OCI-LY7 (cell line): Measurements from ENCODE around the gene STX8. TPM values are rescaled to one million over a fixed set of nuclear protein-coding genes. Genes with fewer than 3 reads are reported as not detected.

Source experiments
- BruUV-seq: library from RNA; stranded (reverse); fragments of 400-500 nt; replicated peaks from 2 replicates; lab custom pipeline; 2021; lab: Mats Ljungman, UMichigan
- CTCF ChIA-PET: fragments of 300-600 bp; sonication (Branson Sonifier 250); formaldehyde crosslinking; loops from one replicate; lab custom pipeline; 2022; ENCODE audit warnings: antibody characterized with exemption; ENCODE audit not compliant: unreplicated experiment; lab: Charles Lee
- POLR2A ChIA-PET: fragments of 300-600 bp; sonication (Branson Sonifier 250); formaldehyde crosslinking; loops from one replicate; lab custom pipeline; 2022; ENCODE audit warnings: antibody characterized with exemption; lab: Charles Lee
- DNase-seq: peaks from one replicate; pipeline ENCODE4 v3.0.0-alpha.2; 2015; ENCODE audit warnings: low spot score
- H2AFZ ChIP-seq: fragments of 200-600 bp; sonication (generic), shearing (Covaris generic); 2 replicates; pipeline ENCODE4 v1.6.1; 2014; ENCODE audit warnings: mild to moderate bottlenecking, antibody characterized with exemption, low read length, moderate library complexity
- H3K27ac ChIP-seq: fragments of 200-600 bp; sonication (generic); 2 replicates; pipeline ENCODE4 v1.5.1; 2014; ENCODE audit warnings: mixed run types, low read depth, mild to moderate bottlenecking, moderate library complexity, low read length, inconsistent platforms; ENCODE audit not compliant: poor library complexity, severe bottlenecking
- H3K36me3 ChIP-seq: fragments of 200-600 bp; sonication (generic); 2 replicates; pipeline ENCODE4 v1.6.1; 2014; ENCODE audit warnings: mild to moderate bottlenecking, antibody characterized with exemption, low read length, moderate library complexity, mixed read lengths; ENCODE audit not compliant: insufficient read depth
- H3K4me1 ChIP-seq: fragments of 200-600 bp; sonication (generic); 2 replicates; pipeline ENCODE4 v1.5.1; 2014; ENCODE audit warnings: mild to moderate bottlenecking, low read length; ENCODE audit not compliant: insufficient read depth, poor library complexity, severe bottlenecking
- H3K4me2 ChIP-seq: fragments of 200-600 bp; sonication (generic); 2 replicates; pipeline ENCODE4 v1.6.1; 2014; ENCODE audit warnings: mild to moderate bottlenecking, low read length
- H3K4me3 ChIP-seq: fragments of 200-600 bp; sonication (generic); 2 replicates; pipeline ENCODE4 v1.5.1; 2014; ENCODE audit warnings: mild to moderate bottlenecking, low read depth, low read length; ENCODE audit not compliant: poor library complexity, severe bottlenecking
- H3K79me2 ChIP-seq: fragments of 200-600 bp; sonication (generic); 2 replicates; pipeline ENCODE4 v1.6.1; 2016; ENCODE audit warnings: low read depth, mild to moderate bottlenecking, low read length, moderate library complexity, mixed read lengths; ENCODE audit not compliant: insufficient read depth
- H3K9me2 ChIP-seq: fragments of 200-600 bp; sonication (generic); 2 replicates; pipeline ENCODE4 v1.6.1; 2016; ENCODE audit warnings: mild to moderate bottlenecking, low read length, mixed read lengths; ENCODE audit not compliant: insufficient read depth
- H3K9me3 ChIP-seq: fragments of 200-600 bp; sonication (generic); 2 replicates; pipeline ENCODE4 v1.6.1; 2014; ENCODE audit warnings: mild to moderate bottlenecking, mixed run types, low read length, mixed read lengths
- H4K20me1 ChIP-seq: fragments of 200-600 bp; sonication (generic); 2 replicates; pipeline ENCODE4 v1.6.1; 2014; ENCODE audit warnings: mild to moderate bottlenecking, antibody characterized with exemption, low read length, moderate library complexity, mixed read lengths; ENCODE audit not compliant: insufficient read depth
- EZH2phosphoT487 ChIP-seq: fragments of 200-600 bp; sonication (generic); IDR thresholded peaks from 2 replicates; pipeline ENCODE4 v1.6.1; 2018; ENCODE audit warnings: low read depth, borderline replicate concordance, mild to moderate bottlenecking, mixed run types, antibody characterized with exemption, low read length, moderate library complexity, mixed read lengths
- intact Hi-C: fragments of 100-400 bp; cut with micrococcal nuclease; formaldehyde crosslinking; loops from one replicate; pipeline ENCODE4 v1.10.0; 2022; ENCODE audit not compliant: unreplicated experiment
- total RNA-seq, 2 experiments: library from RNA; depleted of rRNA in 1 of 2; stranded (reverse); fragments of >200 nt in 1 of 2; shearing (Covaris generic) in 1 of 2; gene quantifications; 2 replicates each; pipeline ENCODE4 v1.2.3, GENCODE V29; 2014 to 2022
- TF ChIP-seq, protein P1 (sequence below): fragments of 200-600 bp; sonication (generic); conservative IDR thresholded peaks from 2 replicates; pipeline ENCODE4 v1.5.1; 2014; ENCODE audit warnings: mild to moderate bottlenecking, antibody characterized with exemption, low read length, moderate library complexity, mixed read lengths

STX8 gene
- total RNA-seq, 2 experiments from 2014 or later = 56.7 to 69.0 TPM

DNA sequence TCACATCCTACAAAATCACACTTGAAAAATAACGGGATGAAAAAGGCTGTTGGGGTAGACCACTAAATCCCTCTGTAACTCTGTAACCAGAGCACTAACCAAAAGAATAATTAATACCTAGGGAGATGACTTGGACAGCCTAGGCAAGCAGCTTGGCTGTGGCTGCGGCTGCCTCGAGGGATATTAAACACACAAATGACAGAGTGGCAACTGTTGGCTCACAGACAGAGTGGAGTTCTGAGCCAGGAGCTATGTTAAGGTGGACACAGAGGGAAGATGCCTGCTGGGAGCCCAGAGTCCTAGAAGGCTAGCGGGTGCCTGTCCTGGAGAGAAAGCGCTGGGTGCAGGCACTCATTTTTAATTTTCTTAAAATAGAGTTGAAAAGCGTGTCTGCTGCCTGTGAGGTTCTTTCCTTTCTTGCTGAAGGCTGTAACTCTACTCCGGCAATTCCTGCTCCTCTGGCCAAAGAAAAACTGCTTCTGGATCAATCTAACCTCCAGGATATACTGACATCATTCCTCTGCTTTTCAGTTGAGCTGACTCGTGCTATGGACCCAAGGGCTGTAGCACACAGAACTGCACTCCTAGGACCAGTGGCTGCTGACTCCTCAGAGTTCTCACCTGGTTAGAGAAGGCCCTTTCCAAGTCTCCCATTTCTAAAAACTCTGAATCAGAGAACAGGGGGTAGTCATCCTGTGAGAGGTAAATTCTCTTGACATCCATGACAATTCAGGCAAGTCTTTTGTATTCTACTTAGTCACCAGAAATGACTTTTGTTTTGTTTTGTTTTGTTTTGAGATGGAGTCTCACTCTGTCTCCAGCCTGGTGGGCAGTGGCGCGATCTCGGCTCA lies 147.9 kb downstream of the STX8 start:
- Histone ChIP-seq H3K79me2 (no peaks in the 10 kb centered on the region), H3K4me2 (no peak overlapping the region), H3K4me1 (no peaks in the 10 kb centered on the region), H3K9me3 (no peaks in the 10 kb centered on the region), H3K36me3 (no peaks in the 10 kb centered on the region), H2AFZ (no peak overlapping the region), H3K4me3 (no peak overlapping the region), H3K27ac (no peak overlapping the region), H3K9me2 (no peaks in the 10 kb centered on the region), H4K20me1 (no peaks in the 10 kb centered on the region)
- DNase-seq = no peak
- no peak for TF ChIP-seq EZH2phosphoT487
- TF ChIP-seq, protein P1, sequence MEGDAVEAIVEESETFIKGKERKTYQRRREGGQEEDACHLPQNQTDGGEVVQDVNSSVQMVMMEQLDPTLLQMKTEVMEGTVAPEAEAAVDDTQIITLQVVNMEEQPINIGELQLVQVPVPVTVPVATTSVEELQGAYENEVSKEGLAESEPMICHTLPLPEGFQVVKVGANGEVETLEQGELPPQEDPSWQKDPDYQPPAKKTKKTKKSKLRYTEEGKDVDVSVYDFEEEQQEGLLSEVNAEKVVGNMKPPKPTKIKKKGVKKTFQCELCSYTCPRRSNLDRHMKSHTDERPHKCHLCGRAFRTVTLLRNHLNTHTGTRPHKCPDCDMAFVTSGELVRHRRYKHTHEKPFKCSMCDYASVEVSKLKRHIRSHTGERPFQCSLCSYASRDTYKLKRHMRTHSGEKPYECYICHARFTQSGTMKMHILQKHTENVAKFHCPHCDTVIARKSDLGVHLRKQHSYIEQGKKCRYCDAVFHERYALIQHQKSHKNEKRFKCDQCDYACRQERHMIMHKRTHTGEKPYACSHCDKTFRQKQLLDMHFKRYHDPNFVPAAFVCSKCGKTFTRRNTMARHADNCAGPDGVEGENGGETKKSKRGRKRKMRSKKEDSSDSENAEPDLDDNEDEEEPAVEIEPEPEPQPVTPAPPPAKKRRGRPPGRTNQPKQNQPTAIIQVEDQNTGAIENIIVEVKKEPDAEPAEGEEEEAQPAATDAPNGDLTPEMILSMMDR = no peak
- BruUV-seq = no TSS peak
- ChIA-PET CTCF (no interaction called here), POLR2A (interaction anchor here (1.2 kb wide), 1 partner anchor 45 kb away, joined by 4 read pairs; no protein-coding TSS in a partner anchor)
- intact Hi-C loops = no loop called here

DNA sequence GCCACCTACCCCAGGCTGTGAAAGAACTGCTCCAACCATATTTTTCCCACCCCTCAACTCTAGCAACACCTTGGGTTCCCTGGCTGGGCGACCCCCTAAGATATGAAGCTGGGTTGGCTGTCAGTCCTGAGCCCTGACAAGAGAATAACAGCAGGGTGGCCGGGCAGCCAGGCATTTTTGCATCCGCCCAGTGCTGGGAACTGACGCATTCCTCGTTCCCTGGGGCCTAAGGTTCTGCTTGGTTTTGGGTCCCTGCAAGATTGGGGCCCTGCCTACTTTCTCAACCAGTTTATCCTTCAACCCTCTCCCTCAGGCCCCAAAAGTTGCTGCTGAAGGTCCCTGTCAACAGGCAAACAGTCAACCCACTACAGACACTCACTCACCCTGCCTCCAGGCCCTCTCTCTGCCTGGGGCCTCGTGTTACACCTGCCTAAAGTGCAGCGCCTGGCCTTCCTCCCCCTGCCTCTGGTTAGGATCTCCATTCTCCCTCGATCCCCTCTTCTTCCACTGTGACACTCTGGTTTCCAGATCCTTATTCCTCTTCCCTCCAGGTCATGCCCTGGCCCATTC lies 151.5 kb downstream of the STX8 start:
- no peaks in the 10 kb centered on the region for H3K9me2 ChIP-seq
- intact Hi-C loops = no loop called here
- H2AFZ ChIP-seq = no peak overlapping the region
- no TSS peak for BruUV-seq
- no peak overlapping the region for H3K27ac ChIP-seq
- H4K20me1 ChIP-seq = no peaks in the 10 kb centered on the region
- no peak overlapping the region for H3K4me2 ChIP-seq
- POLR2A ChIA-PET = no interaction called here
- no peak for DNase-seq
- no peaks in the 10 kb centered on the region for H3K9me3 ChIP-seq
- H3K36me3 ChIP-seq = no peaks in the 10 kb centered on the region
- H3K4me1 ChIP-seq = no peaks in the 10 kb centered on the region
- no peak overlapping the region for H3K4me3 ChIP-seq
- no peak for TF ChIP-seq EZH2phosphoT487
- TF ChIP-seq, protein P1 = no peak
- no peaks in the 10 kb centered on the region for H3K79me2 ChIP-seq
- CTCF ChIA-PET = no interaction called here

DNA sequence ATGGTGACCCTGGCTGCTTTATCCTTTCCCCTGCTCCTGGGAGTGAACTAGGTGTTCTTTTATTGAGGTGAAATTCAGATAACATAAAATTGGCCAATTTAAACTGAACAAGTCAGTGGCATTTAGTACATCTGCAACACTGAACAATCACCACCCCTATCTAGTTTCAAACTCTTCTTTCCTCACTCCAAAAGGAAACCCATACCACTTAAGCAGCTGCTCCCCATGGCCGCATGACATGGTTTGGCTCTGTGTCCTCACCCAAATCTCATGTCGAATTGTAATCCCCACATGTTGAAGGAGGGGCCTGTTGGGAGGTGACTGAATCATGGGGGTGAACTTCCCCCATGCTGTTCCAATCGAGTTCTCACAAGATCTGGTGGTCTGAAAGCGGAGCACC lies 154.1 kb downstream of the STX8 start:
- no peaks in the 10 kb centered on the region for H3K36me3 ChIP-seq
- ChIA-PET CTCF (no interaction called here), POLR2A (no interaction called here)
- intact Hi-C loops = no loop called here
- no peaks in the 10 kb centered on the region for H3K9me2 ChIP-seq
- no peaks in the 10 kb centered on the region for H4K20me1 ChIP-seq
- DNase-seq = no peak
- no peaks in the 10 kb centered on the region for H3K4me1 ChIP-seq
- no peak overlapping the region for H2AFZ ChIP-seq
- TF ChIP-seq EZH2phosphoT487 = no peak
- TF ChIP-seq, protein P1 = no peak
- BruUV-seq = no TSS peak
- H3K79me2 ChIP-seq = no peaks in the 10 kb centered on the region
- no peak overlapping the region for H3K4me2 ChIP-seq
- H3K4me3 ChIP-seq = no peak overlapping the region
- no peak overlapping the region for H3K27ac ChIP-seq
- H3K9me3 ChIP-seq = peaks cover 6% of the 10 kb centered on the region; the same call in 1 of the 2 replicates
